Duodenal mucosa (tissue), 2 donors: ENCODE measurements around the gene GRM3.
"Not testable (repeated sequence)": the region's sequence is repeated elsewhere in the genome, so short reads cannot be mapped to it uniquely, and the experiment has no call there.

Source experiments
- H3K27ac ChIP-seq: one replicate; pipeline ENCODE4 v1.7.0; 2013; ENCODE audit warnings: low read depth, low read length
- H3K27me3 ChIP-seq, 2 donors: one replicate each; pipeline ENCODE4 v1.7.0; 2013; ENCODE audit warnings: low read length in 2 of 2, control low read depth in 1 of 2; ENCODE audit not compliant: insufficient read depth in 2 of 2, control insufficient read depth in 1 of 2
- H3K36me3 ChIP-seq, 2 donors: one replicate each; pipeline ENCODE4 v1.7.0; 2013; ENCODE audit warnings: low read length in 2 of 2, control low read depth in 1 of 2; ENCODE audit not compliant: insufficient read depth in 2 of 2, control insufficient read depth in 1 of 2
- H3K4me1 ChIP-seq, 2 donors: one replicate each; pipeline ENCODE4 v1.7.0; 2013; ENCODE audit warnings: low read length in 2 of 2, control low read depth in 1 of 2; ENCODE audit not compliant: insufficient read depth in 2 of 2, control insufficient read depth in 1 of 2
- H3K4me3 ChIP-seq, 2 donors: one replicate each; pipeline ENCODE4 v1.7.0; 2013; ENCODE audit warnings: low read length in 2 of 2, low read depth in 1 of 2
- H3K9ac ChIP-seq, 2 donors: one replicate each; pipeline ENCODE4 v1.7.0; 2013; ENCODE audit warnings: low read length in 2 of 2, low read depth in 1 of 2
- H3K9me3 ChIP-seq, 2 donors: one replicate each; pipeline ENCODE4 v1.7.0; 2013; ENCODE audit warnings: low read length in 2 of 2, control low read depth in 1 of 2; ENCODE audit not compliant: control insufficient read depth in 1 of 2

Gene GRM3

GRCh38 chr7:86643561-86644281, at the start of gene GRM3:
Gene GRM3 (plus strand): TSS chr7:86643909. CDS start chr7:86765146, 121,237 bp downstream.
- H3K27me3 ChIP-seq = peaks cover 10 to 25% of the 10 kb centered on the region in 2 donors
- no peaks in the 10 kb centered on the region for H3K9me3 ChIP-seq
- no peak within 1 kb of the TSS for H3K9ac ChIP-seq
- no peak within 1 kb of the TSS for H3K27ac ChIP-seq
- H3K36me3 ChIP-seq = no peaks in the 10 kb centered on the region
- no peak within 1 kb of the TSS for H3K4me3 ChIP-seq
- no peaks in the 10 kb centered on the region for H3K4me1 ChIP-seq

- Histone ChIP-seq H3K27ac (no peak overlapping the region), H3K27me3 (no peaks in the 10 kb centered on the region), H3K36me3 (no peaks in the 10 kb centered on the region), H3K9me3 (peaks cover 0 to 8% of the 10 kb centered on the region in 2 donors), H3K4me3 (no peak overlapping the region), H3K4me1 (no peaks in the 10 kb centered on the region), H3K9ac (no peak overlapping the region)
These were observed 45.4 kb upstream of the GRM3 start for GRCh38 chr7:86598311-86598710.

DNA sequence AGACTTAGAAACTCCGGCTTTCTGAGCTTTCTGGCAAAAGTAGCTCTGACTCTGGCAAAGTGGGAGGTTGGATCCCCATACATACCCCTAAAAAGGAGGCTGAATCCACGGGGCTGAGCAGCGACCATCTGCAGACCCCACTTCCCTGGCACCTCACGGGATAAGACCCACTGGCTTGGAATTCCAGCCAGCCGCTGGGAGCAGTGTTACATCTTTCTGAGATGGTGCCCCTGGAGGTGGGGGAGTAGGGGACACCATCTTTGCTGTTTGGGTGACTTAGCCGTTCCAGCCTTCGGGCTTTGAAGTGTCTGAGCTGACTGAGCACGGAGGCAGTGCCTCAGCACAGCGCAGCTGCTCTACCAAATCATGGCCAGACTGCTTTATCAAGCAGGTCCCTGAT, 45.0 kb upstream of the GRM3 start:
- no peak overlapping the region for H3K9ac ChIP-seq
- no peak overlapping the region for H3K4me3 ChIP-seq
- H3K27ac ChIP-seq = no peak overlapping the region
- H3K36me3 ChIP-seq = no peaks in the 10 kb centered on the region
- H3K27me3 ChIP-seq = no peaks in the 10 kb centered on the region
- H3K4me1 ChIP-seq = no peaks in the 10 kb centered on the region
- peaks cover 0 to 9% of the 10 kb centered on the region in 2 donors for H3K9me3 ChIP-seq

DNA sequence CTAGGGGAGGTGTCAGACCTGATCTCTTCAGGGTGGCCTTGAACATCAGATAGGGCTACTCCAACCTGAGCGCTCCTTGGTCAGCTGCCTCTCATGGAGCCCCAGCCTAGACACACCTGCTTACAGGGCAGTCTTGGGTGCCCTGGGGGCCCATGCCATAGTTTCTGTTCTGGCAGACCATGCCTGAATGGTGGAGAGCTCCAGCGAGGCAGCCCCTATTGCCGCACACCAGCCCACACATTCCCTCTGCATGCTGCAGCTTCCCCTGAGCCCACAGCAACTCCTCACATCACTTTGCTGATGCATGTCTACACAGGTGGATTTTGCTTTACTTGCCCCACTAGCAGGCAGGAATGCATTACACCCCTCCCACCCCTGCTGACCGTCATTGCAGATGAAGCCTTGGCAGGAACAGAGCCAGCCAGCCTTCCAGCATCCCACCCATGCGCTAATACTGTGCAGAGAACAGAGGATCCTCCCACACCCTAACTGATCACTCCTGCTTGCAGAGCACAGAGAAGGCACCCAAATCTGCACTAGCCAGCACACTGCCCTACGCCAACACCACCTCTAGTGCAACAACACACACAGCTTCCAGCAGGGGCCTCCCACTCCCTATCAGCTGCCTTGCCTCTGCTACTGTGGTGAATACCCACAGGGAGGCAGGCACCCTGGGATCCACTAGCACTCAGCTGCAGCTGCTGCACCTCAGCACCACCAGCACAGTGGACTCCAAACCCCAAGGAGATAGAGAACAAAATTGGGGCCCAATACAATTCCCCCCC, 43.0 kb upstream of the GRM3 start:
- Histone ChIP-seq H3K27me3 (no peaks in the 10 kb centered on the region), H3K36me3 (no peaks in the 10 kb centered on the region), H3K27ac (no peak overlapping the region), H3K4me3 (no peak overlapping the region), H3K4me1 (no peaks in the 10 kb centered on the region), H3K9ac (no peak overlapping the region), H3K9me3 (peaks cover 0 to 9% of the 10 kb centered on the region in 2 donors)

GRCh38 chr7:86615711-86616110, 28.0 kb upstream of the GRM3 start:
- H3K27me3 ChIP-seq, H3K9me3 ChIP-seq, H3K36me3 ChIP-seq, H3K4me3 ChIP-seq, H3K4me1 ChIP-seq, H3K27ac ChIP-seq, H3K9ac ChIP-seq: not testable (repeated sequence)

DNA sequence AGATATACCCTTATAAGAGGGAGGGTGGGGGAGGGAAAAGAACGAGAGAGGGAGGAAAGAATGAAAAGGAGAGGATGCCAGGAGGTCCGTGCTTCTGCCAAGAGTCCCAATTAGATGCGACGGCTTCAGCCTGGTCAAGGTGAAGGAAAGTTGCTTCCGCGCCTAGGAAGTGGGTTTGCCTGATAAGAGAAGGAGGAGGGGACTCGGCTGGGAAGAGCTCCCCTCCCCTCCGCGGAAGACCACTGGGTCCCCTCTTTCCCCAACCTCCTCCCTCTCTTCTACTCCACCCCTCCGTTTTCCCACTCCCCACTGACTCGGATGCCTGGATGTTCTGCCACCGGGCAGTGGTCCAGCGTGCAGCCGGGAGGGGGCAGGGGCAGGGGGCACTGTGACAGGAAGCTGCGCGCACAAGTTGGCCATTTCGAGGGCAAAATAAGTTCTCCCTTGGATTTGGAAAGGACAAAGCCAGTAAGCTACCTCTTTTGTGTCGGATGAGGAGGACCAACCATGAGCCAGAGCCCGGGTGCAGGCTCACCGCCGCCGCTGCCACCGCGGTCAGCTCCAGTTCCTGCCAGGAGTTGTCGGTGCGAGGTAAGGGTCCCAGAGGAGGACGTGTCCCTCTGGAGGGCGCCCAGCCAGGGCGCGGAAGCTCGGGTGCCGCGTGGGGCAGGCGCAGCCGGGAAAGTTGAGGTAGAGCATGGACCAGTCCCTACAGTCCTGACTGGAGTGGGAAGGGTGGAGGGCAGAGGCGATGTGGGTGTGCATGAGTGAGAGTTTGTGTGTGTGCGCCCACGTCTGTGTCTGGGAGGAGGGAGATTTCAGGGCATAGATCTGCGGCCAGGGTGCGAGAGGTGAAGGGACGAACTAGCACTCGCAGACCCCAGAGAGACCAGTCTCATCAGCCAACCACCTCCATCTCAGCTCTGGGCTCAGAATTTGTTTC, 844 bp downstream of the GRM3 start:
- Histone ChIP-seq H3K9ac (no peak overlapping the region), H3K27me3 (peaks cover 10 to 25% of the 10 kb centered on the region in 2 donors), H3K36me3 (no peaks in the 10 kb centered on the region), H3K27ac (no peak overlapping the region), H3K9me3 (no peaks in the 10 kb centered on the region), H3K4me3 (no peak overlapping the region), H3K4me1 (no peaks in the 10 kb centered on the region)

DNA sequence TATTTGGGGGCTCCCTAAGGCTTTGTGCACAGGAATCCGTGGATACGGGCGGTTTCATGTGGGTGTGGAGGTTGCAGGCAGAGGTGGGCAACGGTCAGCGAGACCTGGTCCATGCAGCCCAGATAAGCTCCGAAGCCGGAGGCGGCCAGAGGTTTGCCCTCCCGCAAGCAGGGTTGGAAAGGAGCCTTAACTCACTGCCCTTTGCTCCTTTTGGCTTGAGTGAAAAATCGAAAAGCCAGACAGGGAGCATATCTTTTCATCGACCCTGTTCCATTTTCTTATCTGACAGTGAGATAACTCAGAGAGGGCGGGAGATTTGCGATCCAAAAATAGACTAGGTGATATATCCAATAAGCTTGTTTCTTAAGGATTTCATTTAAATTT, 1.5 kb downstream of the GRM3 start:
- Histone ChIP-seq H3K9me3 (no peaks in the 10 kb centered on the region), H3K27me3 (peaks cover 10 to 25% of the 10 kb centered on the region in 2 donors), H3K9ac (no peak overlapping the region), H3K4me1 (no peaks in the 10 kb centered on the region), H3K36me3 (no peaks in the 10 kb centered on the region), H3K27ac (no peak overlapping the region), H3K4me3 (no peak overlapping the region)

DNA sequence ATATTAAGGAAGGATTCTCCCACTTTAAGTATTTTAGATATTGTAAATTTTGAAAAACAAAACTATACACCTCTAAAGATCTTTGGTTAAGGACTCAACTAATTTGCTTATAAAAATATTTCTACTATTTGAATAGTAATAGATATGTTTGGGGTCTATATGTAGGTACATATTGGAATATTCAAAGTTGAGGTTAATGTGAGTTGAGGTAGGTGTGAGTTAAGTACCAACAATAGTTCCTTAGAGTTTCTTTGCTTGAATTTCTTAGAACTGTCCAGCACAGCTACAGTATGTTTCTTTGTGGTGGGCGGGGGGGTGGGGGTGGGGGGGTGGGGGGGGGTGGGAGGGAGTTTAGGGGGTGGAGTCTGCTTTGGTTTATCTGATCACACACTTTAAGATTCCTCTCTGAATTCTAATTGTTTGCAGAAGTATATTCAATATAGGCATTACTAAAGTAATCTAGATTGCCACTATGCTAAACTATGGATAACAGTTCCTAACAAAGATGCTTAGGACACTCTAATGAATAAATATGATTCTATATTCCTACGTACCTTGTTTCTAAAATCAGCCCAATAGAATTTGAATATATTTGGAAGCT, 2.1 kb downstream of the GRM3 start:
- no peak overlapping the region for H3K27ac ChIP-seq
- H3K4me3 ChIP-seq = no peak overlapping the region
- no peaks in the 10 kb centered on the region for H3K9me3 ChIP-seq
- H3K36me3 ChIP-seq = no peaks in the 10 kb centered on the region
- H3K4me1 ChIP-seq = no peaks in the 10 kb centered on the region
- H3K27me3 ChIP-seq = peaks cover 10 to 25% of the 10 kb centered on the region in 2 donors
- no peak overlapping the region for H3K9ac ChIP-seq

DNA sequence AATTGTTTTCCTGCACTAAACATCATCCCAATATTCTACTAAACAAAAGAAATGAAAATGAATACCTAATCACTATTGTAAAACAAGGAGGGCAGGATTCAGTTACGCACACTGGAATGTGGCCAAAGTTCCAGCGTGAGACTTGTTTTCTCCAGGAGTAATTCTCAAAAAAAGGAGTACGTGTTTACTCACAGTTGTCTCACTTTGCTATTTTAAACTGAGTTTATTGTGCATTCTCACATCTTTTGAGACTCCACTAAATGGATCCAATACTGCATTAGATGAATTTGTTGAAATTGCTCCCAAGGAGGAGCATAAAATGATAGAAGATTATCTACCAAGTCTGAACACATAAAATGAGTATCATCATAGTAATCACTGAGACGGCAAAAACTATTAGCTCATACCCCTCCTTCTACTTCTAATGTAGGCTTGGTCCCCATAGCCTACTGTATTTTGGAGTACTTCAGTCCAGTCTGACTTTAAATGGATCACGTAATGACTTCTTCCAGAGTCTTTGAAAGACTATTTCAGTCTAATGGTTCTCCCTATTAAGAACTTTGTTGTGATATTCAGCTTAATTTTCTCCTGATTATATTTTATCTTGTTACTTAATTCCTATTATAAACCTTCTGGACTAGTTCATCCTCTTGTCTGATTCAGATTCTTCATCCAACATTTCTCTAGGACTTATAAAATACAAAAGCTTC, 3.8 kb downstream of the GRM3 start:
- no peak overlapping the region for H3K4me3 ChIP-seq
- H3K9ac ChIP-seq = no peak overlapping the region
- no peaks in the 10 kb centered on the region for H3K36me3 ChIP-seq
- H3K9me3 ChIP-seq = no peaks in the 10 kb centered on the region
- H3K27me3 ChIP-seq = peaks cover 10 to 25% of the 10 kb centered on the region in 2 donors
- no peaks in the 10 kb centered on the region for H3K4me1 ChIP-seq
- no peak overlapping the region for H3K27ac ChIP-seq
